Hematopoietic multipotent progenitor cell treated with erythropoietin and hydrocortisone succinate and interleukin-3 and kit ligand, for 8 days (in vitro differentiated cells): ENCODE results near the gene ZNF574.

Experiments
- DNase-seq: peaks from one replicate; pipeline ENCODE4 v3.0.0-alpha.2; 2015

ZNF574 gene

DNA sequence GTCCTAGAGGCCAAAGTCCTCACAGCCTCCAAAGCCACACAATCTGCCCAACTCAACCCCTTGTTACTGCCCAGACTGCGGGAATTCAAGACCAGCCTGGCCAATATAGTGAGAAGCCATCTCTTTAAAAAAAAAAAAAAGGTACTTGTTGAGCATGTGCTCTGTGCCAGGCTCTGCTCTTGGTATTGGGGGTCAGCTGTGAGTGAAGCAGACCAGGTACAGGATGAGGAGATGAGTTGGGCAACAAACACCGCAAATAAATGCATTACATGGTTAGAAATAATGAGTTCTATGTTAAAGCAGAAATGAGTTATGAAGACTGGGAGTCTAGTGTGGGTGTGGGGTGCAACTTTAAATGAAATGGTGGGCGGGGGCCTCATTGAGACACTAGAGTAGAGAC, 15.8 kb upstream of the ZNF574 start:
- no peak for DNase-seq

DNA sequence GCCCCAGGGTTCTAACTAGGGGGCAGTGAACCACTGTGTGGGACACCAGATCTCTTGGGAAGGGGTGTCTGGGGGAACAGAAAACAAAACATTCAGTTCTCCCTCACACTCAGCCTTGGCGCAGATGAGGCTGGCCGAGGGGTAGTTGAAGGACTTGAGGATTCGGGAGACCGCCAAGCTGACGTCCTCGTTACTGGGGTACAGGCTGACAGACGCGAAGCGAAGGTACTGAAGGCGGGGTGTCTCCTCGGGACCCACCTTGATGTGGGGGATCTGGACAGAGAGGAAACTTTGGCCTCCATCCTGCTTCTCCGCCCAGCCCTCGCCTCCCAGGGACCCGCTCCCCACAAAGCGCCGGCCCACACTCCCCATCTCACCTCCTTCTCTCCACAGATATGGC, 13.6 kb upstream of the ZNF574 start:
- no peak for DNase-seq

- no peak for DNase-seq
These were observed 11.5 kb upstream of the ZNF574 start for GRCh38 chr19:42064432-42064831.

DNA sequence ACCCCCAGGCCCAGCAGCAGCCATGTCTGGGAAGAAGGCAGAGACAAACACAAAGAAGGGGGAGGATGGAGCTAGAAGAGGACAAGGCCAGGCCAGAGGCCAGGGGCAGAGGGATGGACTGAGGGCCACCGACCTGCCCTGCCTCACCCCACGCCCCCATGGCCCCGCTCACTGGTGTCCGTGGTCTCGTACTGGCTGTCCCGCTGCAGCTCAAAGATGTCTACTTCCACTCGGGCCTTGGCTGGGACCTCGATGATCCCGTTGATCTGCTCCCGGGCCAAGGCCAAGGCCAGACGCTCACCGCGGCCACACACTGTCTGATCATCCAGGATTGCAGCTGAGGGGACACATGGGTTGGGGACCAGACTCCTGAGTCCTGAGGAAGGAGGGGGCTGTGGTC, 10.9 kb upstream of the ZNF574 start:
- DNase-seq: no peak

DNA sequence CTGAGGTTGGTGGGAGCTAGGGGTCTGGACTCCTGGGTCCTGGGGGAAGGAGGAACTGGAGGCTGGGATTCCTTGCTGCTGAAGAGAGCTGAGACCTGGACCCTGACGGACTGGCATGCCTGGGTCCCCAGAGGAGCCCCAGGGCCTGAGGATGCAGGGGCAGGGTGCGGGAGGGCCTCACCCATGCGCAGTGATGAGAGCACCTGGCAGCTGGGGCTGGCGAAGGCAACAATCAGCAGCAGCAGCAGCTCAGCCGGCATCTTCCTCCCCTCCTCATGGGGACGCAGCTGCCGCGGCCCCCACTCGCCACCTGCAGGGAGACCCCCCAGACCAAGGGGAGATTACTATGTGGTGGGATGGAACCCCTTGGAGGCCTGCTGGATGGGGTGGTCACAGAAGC, 10.5 kb upstream of the ZNF574 start:
- DNase-seq: no peak

GRCh38 chr19:42066075-42066754, 9.8 kb upstream of the ZNF574 start:
- DNase-seq: no peak

DNA sequence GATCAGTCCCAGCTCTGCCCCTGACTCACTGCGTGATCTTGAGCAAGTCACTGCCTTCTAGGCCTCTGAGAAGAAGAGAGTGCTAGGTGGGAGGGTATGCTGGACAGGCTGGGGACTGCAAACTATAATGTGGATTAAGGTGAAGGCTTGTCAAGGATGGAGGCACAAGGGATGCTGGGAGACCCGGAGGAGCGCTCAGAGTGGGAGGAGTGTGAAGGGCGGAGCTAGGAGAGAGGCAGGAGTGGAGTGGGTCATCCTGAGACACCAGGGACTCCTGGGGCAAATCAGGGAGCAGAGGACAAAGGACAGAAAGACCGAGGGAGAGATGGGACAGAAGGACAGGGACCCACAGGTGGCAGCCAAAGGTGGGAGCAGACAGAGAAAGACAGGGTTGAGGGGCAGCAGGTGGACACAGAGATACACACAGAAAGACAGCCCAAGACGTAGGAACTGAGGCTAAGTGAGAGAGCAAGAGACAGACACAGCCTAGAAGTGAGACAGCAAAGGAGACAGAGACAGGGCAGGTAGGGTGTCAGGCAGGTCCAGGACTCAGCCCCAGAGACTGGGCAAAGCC, 8.6 kb upstream of the ZNF574 start:
- DNase-seq: no peak

DNA sequence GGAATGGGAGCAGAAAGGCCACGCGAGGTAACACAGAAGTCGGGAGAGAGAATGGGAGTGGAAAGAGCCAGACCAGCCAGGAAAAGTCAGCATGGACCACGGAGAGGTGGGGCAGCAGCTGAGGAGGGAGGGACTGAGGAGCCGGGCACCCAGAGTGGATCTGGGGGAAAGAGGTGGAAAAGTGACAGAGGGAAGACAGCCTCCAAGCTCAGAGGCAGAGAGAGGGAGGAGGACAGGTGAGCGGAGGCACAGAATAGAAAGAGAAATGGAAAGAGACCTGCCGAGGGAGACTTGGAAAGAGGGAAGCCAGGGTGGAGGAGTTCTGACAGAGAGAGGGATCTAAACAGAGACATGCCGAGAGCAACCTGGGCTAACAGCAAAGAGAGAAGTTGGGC, 7.6 kb upstream of the ZNF574 start:
- DNase-seq: no peak

DNA sequence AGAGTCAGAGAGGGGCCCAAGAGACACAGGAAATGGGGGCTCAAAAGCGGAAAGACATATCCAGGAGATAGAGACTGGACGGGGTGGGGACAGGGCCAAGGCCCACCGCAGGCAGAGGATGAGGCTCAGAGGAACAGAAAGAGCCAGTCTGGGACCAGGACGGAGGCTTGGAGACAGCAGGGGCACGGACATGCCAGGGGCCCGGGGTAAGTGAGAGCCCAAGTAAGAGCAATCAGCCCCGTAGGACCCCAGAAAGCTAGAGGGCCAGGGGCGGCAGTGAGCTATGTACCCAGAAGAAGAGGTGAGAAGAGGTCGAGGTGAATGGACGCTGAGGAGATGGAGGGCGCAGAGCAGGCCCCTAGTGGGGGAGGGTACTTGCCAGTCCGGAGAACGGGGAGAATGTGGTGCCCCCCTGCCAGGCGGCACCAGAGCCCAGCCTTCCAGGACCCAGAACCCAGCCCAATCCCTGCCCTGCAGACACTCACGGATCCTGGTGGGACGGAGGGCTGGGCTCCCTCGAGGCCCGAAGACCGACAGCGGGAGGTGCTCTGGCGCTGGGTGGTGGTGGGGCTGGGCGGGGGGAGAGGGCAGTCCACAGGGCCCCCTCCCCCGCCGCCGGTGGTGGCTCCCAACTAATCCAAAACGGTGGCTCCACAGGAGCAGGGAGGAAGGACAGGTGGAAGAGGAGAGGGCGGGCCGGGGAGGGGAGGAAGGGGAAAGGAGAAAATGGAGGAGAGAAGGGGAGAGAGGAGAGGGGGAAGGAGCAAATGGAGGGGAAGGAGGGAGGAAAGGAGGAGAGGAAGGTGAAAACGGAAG, 7.0 kb upstream of the ZNF574 start:
- DNase-seq: no peak

- DNase-seq: no peak
These were observed 6.2 kb upstream of the ZNF574 start, which contains the start of gene GRIK5 for GRCh38 chr19:42069619-42070351. TSS of gene GRIK5 (minus strand) at chr19:42070206. CDS start at chr19:42065770, 4,436 bp downstream.

DNA sequence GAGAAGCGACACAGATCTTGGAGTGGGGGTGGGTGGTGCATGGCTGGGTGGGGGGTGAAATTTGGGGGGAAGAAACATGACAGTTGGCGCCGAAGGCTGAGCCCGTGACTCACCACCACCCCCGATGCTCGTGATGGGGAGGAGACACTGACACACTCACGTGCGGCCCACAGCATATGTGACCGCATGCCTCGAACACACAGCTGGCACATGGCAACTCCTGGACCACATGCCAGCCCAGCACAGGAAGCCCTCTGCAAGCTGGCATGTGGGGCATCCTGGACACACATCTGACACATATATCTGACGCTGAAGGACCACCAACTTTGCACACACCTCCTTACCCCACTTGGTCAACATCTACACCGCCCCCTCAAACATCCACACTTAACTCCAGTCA, 4.7 kb upstream of the ZNF574 start:
- DNase-seq: no peak

- DNase-seq: no peak
These were observed 1.2 kb upstream of the ZNF574 start for GRCh38 chr19:42074513-42075363.

GRCh38 chr19:42075364-42075615, 676 bp upstream of the ZNF574 start:
- no peak for DNase-seq

DNA sequence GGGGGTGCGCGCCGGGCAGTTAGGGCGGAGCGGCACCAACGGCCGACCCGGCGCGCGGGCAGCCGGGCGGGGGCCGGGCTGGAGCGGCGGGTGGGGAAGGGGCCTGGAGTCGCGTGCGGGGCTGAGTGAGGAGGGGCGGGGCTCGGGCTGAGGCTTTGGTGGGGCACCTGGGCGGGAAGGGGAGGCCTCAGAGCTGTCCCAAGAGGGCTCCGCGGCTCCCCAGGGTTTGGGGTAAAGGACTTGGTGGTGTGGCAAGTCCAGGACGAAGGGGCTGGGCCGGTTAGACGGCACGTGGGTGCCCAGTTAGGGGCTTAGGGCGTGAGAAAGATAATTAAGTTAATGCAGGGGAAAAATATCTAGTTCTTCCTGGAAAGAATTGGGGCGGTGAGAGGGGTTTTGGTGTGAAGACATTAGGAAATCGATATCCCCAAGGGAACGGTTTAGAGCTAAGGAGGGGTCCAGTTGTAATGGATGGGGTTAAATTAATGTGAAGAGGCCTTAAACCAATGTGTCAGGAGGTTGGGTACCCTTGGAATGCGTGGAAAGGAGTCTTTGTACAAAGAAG, 496 bp downstream of the ZNF574 start:
- DNase-seq: peak; percentile 41

GRCh38 chr19:42078058-42078457, 2.1 kb downstream of the ZNF574 start:
- DNase-seq: no peak

GRCh38 chr19:42078538-42079275, 2.7 kb downstream of the ZNF574 start:
- no peak for DNase-seq

GRCh38 chr19:42079276-42079669, 3.3 kb downstream of the ZNF574 start:
- DNase-seq: no peak

DNA sequence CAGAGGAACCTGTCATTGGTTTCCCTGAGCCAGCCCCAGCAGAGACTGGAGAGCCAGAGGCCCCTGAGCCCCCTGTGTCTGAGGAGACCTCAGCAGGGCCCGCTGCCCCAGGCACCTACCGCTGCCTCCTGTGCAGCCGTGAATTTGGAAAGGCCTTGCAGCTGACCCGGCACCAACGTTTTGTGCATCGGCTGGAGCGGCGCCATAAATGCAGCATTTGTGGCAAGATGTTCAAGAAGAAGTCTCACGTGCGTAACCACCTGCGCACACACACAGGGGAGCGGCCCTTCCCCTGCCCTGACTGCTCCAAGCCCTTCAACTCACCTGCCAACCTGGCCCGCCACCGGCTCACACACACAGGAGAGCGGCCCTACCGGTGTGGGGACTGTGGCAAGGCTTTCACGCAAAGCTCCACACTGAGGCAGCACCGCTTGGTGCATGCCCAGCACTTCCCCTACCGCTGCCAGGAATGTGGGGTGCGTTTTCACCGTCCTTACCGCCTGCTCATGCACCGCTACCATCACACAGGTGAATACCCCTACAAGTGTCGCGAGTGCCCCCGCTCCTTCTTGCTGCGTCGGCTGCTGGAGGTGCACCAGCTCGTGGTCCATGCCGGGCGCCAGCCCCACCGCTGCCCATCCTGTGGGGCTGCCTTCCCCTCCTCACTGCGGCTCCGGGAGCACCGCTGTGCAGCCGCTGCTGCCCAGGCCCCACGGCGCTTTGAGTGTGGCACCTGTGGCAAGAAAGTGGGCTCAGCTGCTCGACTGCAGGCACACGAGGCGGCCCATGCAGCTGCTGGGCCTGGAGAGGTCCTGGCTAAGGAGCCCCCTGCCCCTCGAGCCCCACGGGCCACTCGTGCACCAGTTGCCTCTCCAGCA, 4.2 kb downstream of the ZNF574 start:
- no peak for DNase-seq

- no peak for DNase-seq
These were observed 4.9 kb downstream of the ZNF574 start for GRCh38 chr19:42080764-42081375.

DNA sequence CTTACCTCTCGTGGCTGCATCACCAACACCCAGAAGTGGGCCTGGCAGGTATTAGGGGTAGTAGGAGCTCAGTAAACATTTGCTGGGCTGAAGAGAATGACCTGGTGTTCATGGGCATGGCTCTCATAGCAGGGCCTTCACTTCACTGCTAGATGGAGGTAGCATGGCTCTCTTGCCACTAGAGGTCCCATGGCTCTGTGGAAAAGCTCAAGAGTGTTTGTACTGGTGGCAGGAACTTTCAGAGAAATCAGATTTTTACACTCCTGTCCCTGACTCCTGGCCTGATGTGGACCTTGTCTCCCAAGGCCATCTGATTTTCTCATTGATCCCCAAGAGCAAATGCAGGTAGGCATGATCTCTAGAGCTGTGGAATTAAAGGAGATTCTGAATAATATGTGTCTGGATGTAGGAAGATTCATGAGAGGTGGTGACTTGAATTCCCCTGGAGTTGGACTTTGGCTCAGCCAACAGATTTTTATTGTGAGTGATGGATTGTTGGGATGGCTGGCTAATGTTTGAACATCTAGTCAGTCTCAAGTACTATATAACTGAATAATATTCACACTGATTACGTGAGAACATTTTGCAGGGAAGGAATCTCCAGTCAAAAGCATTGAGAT, 5.7 kb downstream of the ZNF574 start:
- DNase-seq: peak; percentile 46
